Esophagus muscularis mucosa (tissue), 4 donors: ENCODE measurements around the gene ATF3. TPM values are rescaled to one million over a fixed set of nuclear protein-coding genes. Genes with fewer than 3 reads are reported as not detected.

ENCODE experiments used
- DNase-seq: peaks from one replicate; pipeline ENCODE4 v3.0.0-alpha.2; 2017; ENCODE audit errors: extremely low spot score
- H3K27ac ChIP-seq, 4 donors: fragments of 200-600 bp; sonication (generic); replicated peaks in 1 of 4; 1 replicate in 3 of 4; 2 replicates in 1 of 4; pipeline ENCODE4 v1.5.1; 2016 to 2019; ENCODE audit warnings: mild to moderate bottlenecking in 1 of 4
- H3K27me3 ChIP-seq, 4 donors: fragments of 200-600 bp; sonication (generic); one replicate each; pipeline versions ENCODE4 v1.5.1 to v1.6.0; 2016 to 2019
- H3K36me3 ChIP-seq, 4 donors: fragments of 200-600 bp; sonication (generic); one replicate each; pipeline ENCODE4 v1.5.1; 2016 to 2019
- H3K4me1 ChIP-seq, 4 donors: fragments of 200-600 bp; sonication (generic); one replicate each; pipeline ENCODE4 v1.5.1; 2016 to 2019
- H3K4me3 ChIP-seq, 4 donors: fragments of 200-600 bp; sonication (generic); 1 replicate in 2 of 4; 2 replicates in 2 of 4; pipeline ENCODE4 v1.5.1; 2016 to 2019; ENCODE audit warnings: mild to moderate bottlenecking in 4 of 4, moderate library complexity in 1 of 4
- H3K9me3 ChIP-seq, 4 donors: fragments of 200-600 bp; sonication (generic); 1 replicate in 3 of 4; 2 replicates in 1 of 4; pipeline ENCODE4 v1.5.1; 2016 to 2019
- CTCF ChIP-seq, 3 experiments: fragments of 200-600 bp in 2 of 3; fragments of 450-650 bp in 1 of 3; sonication (generic) in 2 of 3; IDR thresholded peaks; one replicate each; pipeline ENCODE4 v1.5.1; 2017 to 2019; ENCODE audit warnings: antibody characterized with exemption in 3 of 3, mild to moderate bottlenecking in 2 of 3, moderate library complexity in 1 of 3
- EP300 ChIP-seq: sonication (generic); formaldehyde crosslinking; IDR thresholded peaks from one replicate; pipeline ENCODE4 v1.6.1; 2017; ENCODE audit warnings: antibody characterized with exemption
- POLR2A ChIP-seq: fragments of 450-650 bp; IDR thresholded peaks from one replicate; pipeline ENCODE4 v1.6.1; 2017; ENCODE audit warnings: antibody characterized with exemption, moderate library complexity, mild to moderate bottlenecking, low read depth
- POLR2AphosphoS5 ChIP-seq, 2 donors: sonication (generic); formaldehyde crosslinking; IDR thresholded peaks; one replicate each; pipeline ENCODE4 v1.6.1; 2017; ENCODE audit warnings: antibody characterized with exemption in 2 of 2
- WGBS: methylation state at CpG from one replicate; pipeline ENCODE4 v1.1.5; 2018; 5-methylcytosine and 5-hydroxymethylcytosine counted together
- intact Hi-C: fragments of 100-400 bp; cut with DNase I; formaldehyde crosslinking; loops from one replicate; pipeline ENCODE4 v1.15.1; 2023
- total RNA-seq, 4 donors: library from RNA; depleted of rRNA; stranded (reverse); fragments of >200 nt; gene quantifications; one replicate each; pipeline versions ENCODE4 v1.1.0 to v1.2.1, GENCODE V29; 2016

The ATF3 gene
- total RNA-seq, 4 donors from 2014 or later, result 2.9 to 29.7 (median 3.7) TPM

DNA sequence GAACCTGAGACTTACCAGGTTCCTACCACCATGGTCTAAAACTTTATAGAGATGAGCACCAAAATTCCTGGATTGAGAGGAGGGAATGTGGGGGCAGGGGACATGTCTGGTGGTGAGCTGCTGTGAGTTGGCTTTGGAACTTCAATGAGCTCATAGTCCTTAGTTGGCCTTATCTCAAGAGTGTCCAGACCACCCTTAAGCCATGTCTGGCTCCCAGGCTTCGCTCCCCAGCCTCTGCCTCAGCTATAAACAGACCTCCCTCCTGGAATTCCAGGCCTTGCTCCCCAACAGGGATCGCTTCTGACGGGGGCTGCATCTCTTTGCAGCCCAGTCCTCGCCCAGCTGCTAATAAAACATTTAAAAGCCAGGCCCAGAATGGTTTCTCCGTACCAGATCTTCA, 19.5 kb downstream of the ATF3 start:
- no peaks in the 10 kb centered on the region for H3K36me3 ChIP-seq
- no peak for DNase-seq
- H3K27me3 ChIP-seq, result no peaks in the 10 kb centered on the region
- H3K4me1 ChIP-seq, result peaks cover 0 to 10% (median 3%) of the 10 kb centered on the region in 4 donors
- no peaks in the 10 kb centered on the region for H3K9me3 ChIP-seq
- WGBS, result 92% methylated on average over 5 of the region's 5 CpGs
- intact Hi-C loops, result no loop called here
- H3K27ac ChIP-seq, result no peak overlapping the region
- TF ChIP-seq POLR2A (no peak), EP300 (no peak), POLR2AphosphoS5 (IDR thresholded peaks at IDR 0.05) (no peak)
- H3K4me3 ChIP-seq, result no peak overlapping the region

GRCh38 chr1:212628813-212629415, 20.4 kb downstream of the ATF3 start:
- no peaks in the 10 kb centered on the region for H3K36me3 ChIP-seq
- TF ChIP-seq POLR2A, result no peak
- no peak for TF ChIP-seq EP300
- no peak for TF ChIP-seq CTCF (IDR thresholded peaks at IDR 0.05)
- no peak for TF ChIP-seq POLR2AphosphoS5 (IDR thresholded peaks at IDR 0.05)
- no peak overlapping the region for H3K27ac ChIP-seq
- WGBS, result 93% methylated on average over 7 of the region's 7 CpGs
- H3K9me3 ChIP-seq, result no peaks in the 10 kb centered on the region
- H3K4me3 ChIP-seq, result no peak overlapping the region
- no peak for DNase-seq
- H3K27me3 ChIP-seq, result no peaks in the 10 kb centered on the region
- H3K4me1 ChIP-seq, result peaks cover 0 to 10% (median 3%) of the 10 kb centered on the region in 4 donors
- intact Hi-C loops, result no loop called here

DNA sequence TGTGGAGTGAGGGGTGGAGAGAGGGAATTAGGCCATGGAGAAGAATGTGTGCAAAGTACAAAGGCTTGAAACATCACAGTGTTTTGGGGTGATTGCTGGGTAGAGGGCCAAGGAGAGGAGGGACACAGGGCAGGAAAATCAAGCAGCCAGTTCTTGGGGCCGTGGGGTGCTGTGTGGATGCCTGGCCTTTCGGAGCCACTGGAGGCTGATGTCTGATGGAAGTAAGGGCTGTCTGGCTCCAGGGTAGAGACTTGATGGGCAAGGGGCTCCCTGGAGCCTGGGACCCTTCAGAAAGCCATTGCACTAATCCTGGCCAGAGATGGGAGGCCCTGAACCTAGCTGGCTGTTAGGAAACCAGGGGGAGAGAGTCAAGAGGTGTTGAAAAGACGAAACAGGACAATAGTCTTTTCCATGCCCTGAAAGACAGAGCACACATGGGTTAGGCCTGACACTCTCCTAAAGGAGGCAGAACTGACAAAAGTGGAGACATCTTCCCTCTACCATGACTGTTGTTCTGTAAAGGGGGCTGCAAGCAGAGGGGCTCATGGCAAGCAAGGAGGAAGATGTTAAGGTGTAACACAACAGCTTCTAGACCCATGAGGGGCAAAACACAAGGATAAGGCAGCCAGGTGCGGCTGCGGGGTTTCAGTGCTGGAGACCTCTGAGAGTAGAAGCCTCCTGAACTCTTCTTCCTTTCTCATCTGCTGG, 21.0 kb downstream of the ATF3 start:
- Histone ChIP-seq H3K4me3 (no peak overlapping the region), H3K9me3 (peaks cover 0 to 6% (median 0%) of the 10 kb centered on the region in 4 donors), H3K27me3 (no peaks in the 10 kb centered on the region), H3K4me1 (peaks cover 0 to 10% (median 3%) of the 10 kb centered on the region in 4 donors), H3K36me3 (no peaks in the 10 kb centered on the region), H3K27ac (no peak overlapping the region)
- intact Hi-C loops, result loop anchor here (2.0 kb wide), 1 partner anchor 153 kb away; no protein-coding TSS in a partner anchor
- 83% methylated on average over 5 of the region's 5 CpGs for WGBS
- DNase-seq, result no peak
- TF ChIP-seq EP300, result no peak
- TF ChIP-seq CTCF (IDR thresholded peaks at IDR 0.05), result no peak
- TF ChIP-seq POLR2AphosphoS5 (IDR thresholded peaks at IDR 0.05), result no peak
- no peak for TF ChIP-seq POLR2A

- Histone ChIP-seq H3K27ac (no peak overlapping the region), H3K9me3 (peaks cover 0 to 6% (median 0%) of the 10 kb centered on the region in 4 donors), H3K4me1 (peaks cover 0 to 11% (median 7%) of the 10 kb centered on the region in 4 donors), H3K27me3 (no peaks in the 10 kb centered on the region), H3K36me3 (no peaks in the 10 kb centered on the region), H3K4me3 (no peak overlapping the region)
- DNase-seq, result no peak
- peak in 1 of 2 donors; percentile 33 for TF ChIP-seq POLR2AphosphoS5 (IDR thresholded peaks at IDR 0.05)
- TF ChIP-seq POLR2A, result no peak
- peak; percentile 61 to 92 (median 79) for TF ChIP-seq CTCF (IDR thresholded peaks at IDR 0.05)
- 59% methylated on average over 13 of the region's 16 CpGs for WGBS
- intact Hi-C loops, result loop anchor here (2.0 kb wide), 1 partner anchor 154 kb away; no protein-coding TSS in a partner anchor
Observed at GRCh38 chr1:212630158-212630900, 21.8 kb downstream of the ATF3 start.

DNA sequence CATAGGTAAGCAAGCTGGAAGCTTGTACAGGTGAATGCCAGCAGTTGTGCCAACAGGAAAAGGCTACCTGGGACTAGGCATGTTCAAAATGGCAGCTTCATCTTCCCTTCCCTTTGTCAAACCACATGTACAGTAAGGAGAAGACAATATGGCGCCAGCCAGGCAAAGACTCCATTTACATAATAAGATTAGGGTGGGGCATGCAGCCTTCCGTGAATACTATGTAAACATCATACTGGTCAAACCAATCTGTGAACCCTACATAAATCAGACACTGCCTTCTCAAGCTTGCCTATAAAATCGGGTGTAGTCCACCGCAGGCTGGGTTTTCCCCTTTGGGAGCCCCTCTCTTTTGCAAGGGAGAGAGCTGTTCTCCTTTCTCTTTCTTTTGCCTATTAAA, 24.6 kb downstream of the ATF3 start:
- Histone ChIP-seq H3K9me3 (peaks cover 0 to 6% (median 0%) of the 10 kb centered on the region in 4 donors), H3K4me1 (peaks cover 21 to 34% (median 26%) of the 10 kb centered on the region in 4 donors), H3K4me3 (no peak overlapping the region), H3K27me3 (no peaks in the 10 kb centered on the region), H3K27ac (no peak overlapping the region), H3K36me3 (no peaks in the 10 kb centered on the region)
- WGBS, result 75% methylated on average over 4 of the region's 4 CpGs
- no peak for DNase-seq
- TF ChIP-seq CTCF (IDR thresholded peaks at IDR 0.05) (no peak), POLR2A (no peak), EP300 (no peak), POLR2AphosphoS5 (IDR thresholded peaks at IDR 0.05) (no peak)
- intact Hi-C loops, result no loop called here
